Lower leg skin (tissue), 4 donors: ENCODE results near the gene EIF3M. TPM values are rescaled to one million over a fixed set of nuclear protein-coding genes. Genes with fewer than 3 reads are reported as not detected.

ENCODE experiments used
- total RNA-seq, 4 donors: library from RNA; depleted of rRNA; stranded (reverse); fragments of >200 nt; gene quantifications; one replicate each; pipeline ENCODE4 v1.1.0, GENCODE V29; 2016

Gene EIF3M
- total RNA-seq, 4 donors from 2014 or later, result 365 to 696 (median 419) TPM

Other genes with a start within 250 kb of the EIF3M start
- gene WT1, start 148.3 kb upstream of the EIF3M start, total RNA-seq, result not detected
- gene CCDC73, start 210.8 kb downstream of the EIF3M start, total RNA-seq, result not detected
- 10 to 100 TPM; 25.2 to 34.4 (median 31.6) TPM for gene PRRG4, start 246.1 kb downstream of the EIF3M start, total RNA-seq